OCI-LY3 (cell line): ENCODE data around the gene SPATS1.

Experiments used
- H2AFZ ChIP-seq: fragments of 200-600, 300-600 bp; shearing (Covaris generic); 2 replicates; pipeline ENCODE4 v1.6.0; 2014; ENCODE audit warnings: antibody characterized with exemption, low read depth, low read length
- H3K27ac ChIP-seq: fragments of 200-600, 300-600 bp; sonication (generic); 2 replicates; pipeline ENCODE4 v1.5.1; 2014; ENCODE audit warnings: mild to moderate bottlenecking, low read length, moderate library complexity, mixed read lengths
- H3K27me3 ChIP-seq: fragments of 200-600, 300-600 bp; sonication (generic); 2 replicates; pipeline ENCODE4 v1.6.1; 2014; ENCODE audit warnings: low read depth, low read length, mixed read lengths
- H3K36me3 ChIP-seq: fragments of 200-600, 300-600 bp; sonication (generic); replicated peaks from 2 replicates; pipeline ENCODE3; 2014; ENCODE audit warnings: low read depth, low read length, mixed read lengths
- H3K4me1 ChIP-seq: fragments of 300-600, 200-600 bp; sonication (generic); 2 replicates; pipeline ENCODE4 v1.6.1; 2014; ENCODE audit warnings: low read length, mixed read lengths
- H3K4me2 ChIP-seq: fragments of 200-600, 300-600 bp; sonication (generic); 2 replicates; pipeline ENCODE4 v1.6.1; 2014; ENCODE audit warnings: low read length, mixed read lengths
- H3K4me3 ChIP-seq: fragments of 300-600, 200-600 bp; sonication (generic); 2 replicates; pipeline ENCODE4 v1.5.1; 2014; ENCODE audit warnings: antibody characterized with exemption, mild to moderate bottlenecking, low read length, moderate library complexity
- H3K79me2 ChIP-seq: fragments of 300-600, 200-600 bp; shearing (Covaris generic); 2 replicates; pipeline ENCODE4 v1.6.1; 2014; ENCODE audit warnings: mild to moderate bottlenecking, low read length, mixed read lengths
- H3K9ac ChIP-seq: fragments of 300-600, 200-600 bp; shearing (Covaris generic); 2 replicates; pipeline ENCODE4 v1.6.0; 2014; ENCODE audit warnings: mild to moderate bottlenecking, low read length, moderate library complexity
- H3K9me3 ChIP-seq: fragments of 200-600, 300-600 bp; shearing (Covaris generic); 2 replicates; pipeline ENCODE4 v1.6.1; 2014; ENCODE audit warnings: low read length, mixed read lengths; ENCODE audit not compliant: insufficient read depth
- H4K20me1 ChIP-seq: fragments of 200-600, 300-600 bp; sonication (generic); 2 replicates; pipeline ENCODE4 v1.6.1; 2016; ENCODE audit warnings: low read length, mixed read lengths; ENCODE audit not compliant: insufficient read depth
- CTCF ChIP-seq: fragments of 200-600, 300-600 bp; sonication (generic); IDR thresholded peaks from 2 replicates; pipeline ENCODE4 v1.5.1; 2014; ENCODE audit warnings: antibody characterized with exemption, low read length, low read depth
- EZH2phosphoT487 ChIP-seq: fragments of 200-600 bp; shearing (Covaris generic); IDR thresholded peaks from 2 replicates; pipeline ENCODE4 v1.6.1; 2018; ENCODE audit warnings: antibody characterized with exemption, mixed run types, low read depth

SPATS1 gene

GRCh38 chr6:44301106-44301505 lies 41.3 kb upstream of the SPATS1 start:
- H4K20me1 ChIP-seq, result peaks cover 3% of the 10 kb centered on the region; the same call in 1 of the 2 replicates
- no peak for TF ChIP-seq EZH2phosphoT487
- TF ChIP-seq CTCF, result no peak
- no peak overlapping the region for H3K4me2 ChIP-seq
- H3K9ac ChIP-seq, result no peak overlapping the region
- no peak overlapping the region for H2AFZ ChIP-seq
- no peaks in the 10 kb centered on the region for H3K9me3 ChIP-seq
- no peak overlapping the region for H3K4me3 ChIP-seq
- H3K27ac ChIP-seq, result no peak overlapping the region
- H3K79me2 ChIP-seq, result no peaks in the 10 kb centered on the region
- H3K36me3 ChIP-seq, result peaks cover 59% of the 10 kb centered on the region
- no peaks in the 10 kb centered on the region for H3K4me1 ChIP-seq
- H3K27me3 ChIP-seq, result no peaks in the 10 kb centered on the region

- no peaks in the 10 kb centered on the region for H3K79me2 ChIP-seq
- peaks cover 3% of the 10 kb centered on the region; the same call in 1 of the 2 replicates for H4K20me1 ChIP-seq
- peaks cover 67% of the 10 kb centered on the region for H3K36me3 ChIP-seq
Observed at GRCh38 chr6:44301782-44302564, 40.5 kb upstream of the SPATS1 start.

GRCh38 chr6:44302856-44303255 lies 39.6 kb upstream of the SPATS1 start:
- no peak overlapping the region for H3K27ac ChIP-seq
- no peak overlapping the region for H3K9ac ChIP-seq
- no peaks in the 10 kb centered on the region for H3K79me2 ChIP-seq
- TF ChIP-seq EZH2phosphoT487 (no peak), CTCF (no peak)
- H2AFZ ChIP-seq, result no peak overlapping the region
- H3K4me1 ChIP-seq, result no peaks in the 10 kb centered on the region
- H3K4me2 ChIP-seq, result no peak overlapping the region
- H3K9me3 ChIP-seq, result no peaks in the 10 kb centered on the region
- H4K20me1 ChIP-seq, result peaks cover 3% of the 10 kb centered on the region; the same call in 1 of the 2 replicates
- H3K36me3 ChIP-seq, result peaks cover 75% of the 10 kb centered on the region
- no peak overlapping the region for H3K4me3 ChIP-seq
- no peaks in the 10 kb centered on the region for H3K27me3 ChIP-seq

More at GRCh38 chr6:44301782-44302564, 40.5 kb upstream of the SPATS1 start:
- Histone ChIP-seq H3K27me3 (no peaks in the 10 kb centered on the region), H3K4me1 (no peaks in the 10 kb centered on the region), H3K4me3 (no peak overlapping the region), H3K27ac (no peak overlapping the region), H3K9me3 (no peaks in the 10 kb centered on the region), H3K9ac (no peak overlapping the region), H2AFZ (no peak overlapping the region), H3K4me2 (no peak overlapping the region)
- TF ChIP-seq EZH2phosphoT487, result no peak
- no peak for TF ChIP-seq CTCF

- Histone ChIP-seq H3K36me3 (peaks cover 79% of the 10 kb centered on the region), H3K4me3 (no peak overlapping the region), H4K20me1 (peaks cover 3% of the 10 kb centered on the region; the same call in 1 of the 2 replicates)
Observed at GRCh38 chr6:44303842-44304241, 38.6 kb upstream of the SPATS1 start.

More at GRCh38 chr6:44303842-44304241, 38.6 kb upstream of the SPATS1 start:
- H3K9ac ChIP-seq, result no peak overlapping the region
- no peak overlapping the region for H2AFZ ChIP-seq
- H3K27me3 ChIP-seq, result no peaks in the 10 kb centered on the region
- no peaks in the 10 kb centered on the region for H3K4me1 ChIP-seq
- TF ChIP-seq EZH2phosphoT487 (no peak), CTCF (no peak)
- H3K4me2 ChIP-seq, result no peak overlapping the region
- H3K79me2 ChIP-seq, result no peaks in the 10 kb centered on the region
- no peaks in the 10 kb centered on the region for H3K9me3 ChIP-seq
- no peak overlapping the region for H3K27ac ChIP-seq
